ENCODE data around the gene RBMXL3. TPM values are rescaled to one million over a fixed set of nuclear protein-coding genes. Genes with fewer than 3 reads are reported as not detected.
"Not testable (repeated sequence)": the region's sequence is repeated elsewhere in the genome, so short reads cannot be mapped to it uniquely, and the experiment has no call there.

Gene RBMXL3
- not detected for total RNA-seq

- H3K27me3 Mint-ChIP-seq = no peaks in the 10 kb centered on the region
- no peak within 1 kb of the TSS for H3K4me3 Mint-ChIP-seq
- no peak for ATAC-seq (replicated peaks)
- H3K4me1 Mint-ChIP-seq = no peaks in the 10 kb centered on the region
- H3K27ac Mint-ChIP-seq = no peak within 1 kb of the TSS
- peaks cover 5% of the 10 kb centered on the region for H3K9me3 Mint-ChIP-seq
- no peaks in the 10 kb centered on the region for H3K36me3 Mint-ChIP-seq (ENCODE audit: low read depth)
Measured at GRCh38 chrX:115189110-115189509, at the start of gene RBMXL3. Gene RBMXL3 (plus strand): TSS chrX:115189410. CDS start chrX:115189442, 32 bp downstream.

GRCh38 chrX:115142057-115142456 is 47.2 kb upstream of the RBMXL3 start:
- no peak overlapping the region for H3K4me3 Mint-ChIP-seq
- H3K27ac Mint-ChIP-seq = no peak overlapping the region
- no peak for ATAC-seq (replicated peaks)
- no peaks in the 10 kb centered on the region for H3K27me3 Mint-ChIP-seq
- H3K9me3 Mint-ChIP-seq = peaks cover 6% of the 10 kb centered on the region
- H3K4me1 Mint-ChIP-seq = no peaks in the 10 kb centered on the region
- no peaks in the 10 kb centered on the region for H3K36me3 Mint-ChIP-seq (ENCODE audit: low read depth)

GRCh38 chrX:115147220-115147619 is 42.0 kb upstream of the RBMXL3 start:
- H3K4me3 Mint-ChIP-seq = no peak overlapping the region
- no peaks in the 10 kb centered on the region for H3K36me3 Mint-ChIP-seq (ENCODE audit: low read depth)
- peaks cover 6% of the 10 kb centered on the region for H3K9me3 Mint-ChIP-seq
- H3K4me1 Mint-ChIP-seq = no peaks in the 10 kb centered on the region
- H3K27ac Mint-ChIP-seq = no peak overlapping the region
- no peak for ATAC-seq (replicated peaks)
- no peaks in the 10 kb centered on the region for H3K27me3 Mint-ChIP-seq

GRCh38 chrX:115173181-115173580 is 16.0 kb upstream of the RBMXL3 start:
- H3K27me3 Mint-ChIP-seq = no peaks in the 10 kb centered on the region
- no peaks in the 10 kb centered on the region for H3K4me1 Mint-ChIP-seq
- H3K36me3 Mint-ChIP-seq (ENCODE audit: low read depth) = no peaks in the 10 kb centered on the region
- H3K4me3 Mint-ChIP-seq = no peak overlapping the region
- no peak for ATAC-seq (replicated peaks)
- H3K9me3 Mint-ChIP-seq = no peaks in the 10 kb centered on the region
- no peak overlapping the region for H3K27ac Mint-ChIP-seq

- ATAC-seq (replicated peaks) = no peak
- Mint-ChIP-seq H3K4me3 (no peak overlapping the region), H3K27ac (no peak overlapping the region), H3K36me3 (ENCODE audit: low read depth) (no peaks in the 10 kb centered on the region), H3K9me3 (no peaks in the 10 kb centered on the region), H3K27me3 (no peaks in the 10 kb centered on the region), H3K4me1 (no peaks in the 10 kb centered on the region)
Measured at GRCh38 chrX:115174548-115174947, 14.7 kb upstream of the RBMXL3 start.

GRCh38 chrX:115177932-115178331 is 11.3 kb upstream of the RBMXL3 start:
- no peaks in the 10 kb centered on the region for H3K9me3 Mint-ChIP-seq
- H3K27me3 Mint-ChIP-seq = no peaks in the 10 kb centered on the region
- no peak overlapping the region for H3K4me3 Mint-ChIP-seq
- no peak for ATAC-seq (replicated peaks)
- no peak overlapping the region for H3K27ac Mint-ChIP-seq
- no peaks in the 10 kb centered on the region for H3K4me1 Mint-ChIP-seq
- no peaks in the 10 kb centered on the region for H3K36me3 Mint-ChIP-seq (ENCODE audit: low read depth)

GRCh38 chrX:115178473-115178872 is 10.7 kb upstream of the RBMXL3 start:
- Mint-ChIP-seq H3K9me3 (no peaks in the 10 kb centered on the region), H3K4me3 (no peak overlapping the region), H3K36me3 (ENCODE audit: low read depth) (no peaks in the 10 kb centered on the region), H3K27me3 (no peaks in the 10 kb centered on the region), H3K4me1 (no peaks in the 10 kb centered on the region), H3K27ac (no peak overlapping the region)
- no peak for ATAC-seq (replicated peaks)

GRCh38 chrX:115183980-115184379 is 5.2 kb upstream of the RBMXL3 start:
- H3K4me1 Mint-ChIP-seq = no peaks in the 10 kb centered on the region
- H3K27ac Mint-ChIP-seq = no peak overlapping the region
- no peak for ATAC-seq (replicated peaks)
- no peaks in the 10 kb centered on the region for H3K36me3 Mint-ChIP-seq (ENCODE audit: low read depth)
- peaks cover 2% of the 10 kb centered on the region for H3K9me3 Mint-ChIP-seq
- H3K27me3 Mint-ChIP-seq = no peaks in the 10 kb centered on the region
- H3K4me3 Mint-ChIP-seq = no peak overlapping the region

- Mint-ChIP-seq H3K4me1 (no peaks in the 10 kb centered on the region), H3K27ac (no peak overlapping the region), H3K36me3 (ENCODE audit: low read depth) (no peaks in the 10 kb centered on the region), H3K4me3 (no peak overlapping the region), H3K27me3 (no peaks in the 10 kb centered on the region), H3K9me3 (peaks cover 5% of the 10 kb centered on the region)
- ATAC-seq (replicated peaks) = no peak
Measured at GRCh38 chrX:115189646-115190635, 731 bp downstream of the RBMXL3 start.

- Mint-ChIP-seq H3K4me3 (no peak overlapping the region), H3K4me1 (no peaks in the 10 kb centered on the region), H3K36me3 (ENCODE audit: low read depth) (no peaks in the 10 kb centered on the region), H3K9me3 (peaks cover 5% of the 10 kb centered on the region), H3K27me3 (no peaks in the 10 kb centered on the region), H3K27ac (no peak overlapping the region)
- ATAC-seq (replicated peaks) = no peak
Measured at GRCh38 chrX:115190636-115191489, 1.7 kb downstream of the RBMXL3 start.

GRCh38 chrX:115191490-115192243 is 2.5 kb downstream of the RBMXL3 start:
- H3K4me1 Mint-ChIP-seq = no peaks in the 10 kb centered on the region
- ATAC-seq (replicated peaks) = no peak
- peaks cover 5% of the 10 kb centered on the region for H3K9me3 Mint-ChIP-seq
- H3K27me3 Mint-ChIP-seq = no peaks in the 10 kb centered on the region
- H3K4me3 Mint-ChIP-seq = no peak overlapping the region
- no peaks in the 10 kb centered on the region for H3K36me3 Mint-ChIP-seq (ENCODE audit: low read depth)
- H3K27ac Mint-ChIP-seq = no peak overlapping the region

- no peaks in the 10 kb centered on the region for H3K36me3 Mint-ChIP-seq (ENCODE audit: low read depth)
- no peak overlapping the region for H3K27ac Mint-ChIP-seq
- H3K4me1 Mint-ChIP-seq = no peaks in the 10 kb centered on the region
- no peak for ATAC-seq (replicated peaks)
- peaks cover 5% of the 10 kb centered on the region for H3K9me3 Mint-ChIP-seq
- H3K27me3 Mint-ChIP-seq = no peaks in the 10 kb centered on the region
- H3K4me3 Mint-ChIP-seq = no peak overlapping the region
Measured at GRCh38 chrX:115192244-115192700, 3.1 kb downstream of the RBMXL3 start.

GRCh38 chrX:115204040-115204439 is 14.8 kb downstream of the RBMXL3 start:
- ATAC-seq (replicated peaks) = no peak
- no peak overlapping the region for H3K27ac Mint-ChIP-seq
- H3K36me3 Mint-ChIP-seq (ENCODE audit: low read depth) = no peaks in the 10 kb centered on the region
- no peaks in the 10 kb centered on the region for H3K4me1 Mint-ChIP-seq
- H3K4me3 Mint-ChIP-seq = no peak overlapping the region
- no peaks in the 10 kb centered on the region for H3K27me3 Mint-ChIP-seq
- H3K9me3 Mint-ChIP-seq = peaks cover 8% of the 10 kb centered on the region

GRCh38 chrX:115209547-115209946 is 20.3 kb downstream of the RBMXL3 start:
- H3K4me3 Mint-ChIP-seq; ATAC-seq (replicated peaks); H3K27ac Mint-ChIP-seq; H3K9me3 Mint-ChIP-seq; H3K4me1 Mint-ChIP-seq; H3K27me3 Mint-ChIP-seq; H3K36me3 Mint-ChIP-seq (ENCODE audit: low read depth): not testable (repeated sequence)

Data from activated T-helper 17 cell treated with anti-CD3 and anti-CD28 coated beads, Interleukin-2, amount 50 U/mL, for 72 hours (primary cell).